HepG2 (cell line): ENCODE data around the gene SIAH2. TPM values are rescaled to one million over a fixed set of nuclear protein-coding genes. Genes with fewer than 3 reads are reported as not detected.

Experiments used
- ATAC-seq: fragments of 200-7000 bp; cut with Tn5 transposase; 3 replicates; pipeline ENCODE4 v1.9.1; 2020; ENCODE audit warnings: mild to moderate bottlenecking, moderate library complexity
- BruUV-seq: library from RNA; stranded (reverse); fragments of 400-500 nt; replicated peaks from 2 replicates; lab custom pipeline; 2021; lab: Mats Ljungman, UMichigan
- CTCF ChIA-PET: fragments of 300-600 bp; formaldehyde crosslinking; extraction: SDS; loops from one replicate; lab custom pipeline; 2021; ENCODE audit warnings: low total read pairs, inconsistent platforms, low intra/inter-chr PET ratio; lab: Yijun Ruan, JAX
- POLR2A ChIA-PET: fragments of 350-600 bp; sonication (Branson Sonifier 250); formaldehyde crosslinking; loops from one replicate; lab custom pipeline; 2020; ENCODE audit warnings: antibody characterized with exemption, inconsistent platforms; lab: Yijun Ruan, JAX
- DNase-seq: peaks from one replicate; pipeline ENCODE4 v3.0.0-alpha.2; 2015; ENCODE audit warnings: low spot score
- FAIRE-seq: peaks from 3 replicates; lab custom pipeline; 2011; peaks lifted over from hg19 to GRCh38; lab: Jason Lieb, UNC
- H2AFZ ChIP-seq: one replicate; pipeline ENCODE4 v1.6.1; 2011; ENCODE audit warnings: low read length, inconsistent platforms
- H3K27ac ChIP-seq: fragments of 300-600 bp; 3 replicates; pipeline ENCODE4 v1.8.0; 2011; ENCODE audit warnings: mixed run types, mild to moderate bottlenecking, mixed read lengths, low read length, inconsistent platforms; ENCODE audit not compliant: insufficient read depth; ENCODE audit errors: extremely low read length
- H3K27me3 ChIP-seq, 2 experiments: fragments of 200-600 bp in 1 of 2; 2 replicates in 1 of 2; 3 replicates in 1 of 2; pipeline versions ENCODE4 v1.6.0 to v1.8.0; 2011; ENCODE audit warnings: low read length in 2 of 2, mild to moderate bottlenecking in 2 of 2, moderate library complexity in 2 of 2, inconsistent platforms in 1 of 2; ENCODE audit not compliant: insufficient read depth in 2 of 2, control insufficient read depth in 1 of 2
- H3K36me3 ChIP-seq, 2 experiments: fragments of 200-600 bp in 1 of 2; replicated peaks in 1 of 2; 2 replicates in 1 of 2; 3 replicates in 1 of 2; pipeline versions ENCODE4 v1.5.1 to v1.8.0; 2011; ENCODE audit warnings: low read length in 2 of 2, inconsistent platforms in 1 of 2; ENCODE audit not compliant: insufficient read depth in 2 of 2, control insufficient read depth in 1 of 2
- H3K4me1 ChIP-seq: 2 replicates; pipeline ENCODE4 v1.5.1; 2012; ENCODE audit warnings: low read length, inconsistent platforms; ENCODE audit not compliant: insufficient read depth
- H3K4me2 ChIP-seq: 2 replicates; pipeline ENCODE4 v1.6.0; 2011; ENCODE audit warnings: low read depth, low read length, inconsistent platforms
- H3K4me3 ChIP-seq, 3 experiments: fragments of 200-600 bp in 1 of 3; sonication (generic), shearing (Covaris generic) in 1 of 3; replicated peaks in 1 of 3; 2 replicates each; pipeline ENCODE4 v1.5.1; 2011 to 2016; ENCODE audit warnings: low read length in 3 of 3, inconsistent platforms in 2 of 3, low read depth in 2 of 3, mild to moderate bottlenecking in 2 of 3, control low read depth in 1 of 3, mixed read lengths in 1 of 3; ENCODE audit not compliant: insufficient read depth in 1 of 3
- H3K79me2 ChIP-seq: one replicate; pipeline ENCODE4 v1.6.1; 2011; ENCODE audit warnings: low read length, inconsistent platforms; ENCODE audit not compliant: insufficient read depth
- H3K9ac ChIP-seq: 2 replicates; pipeline ENCODE4 v1.6.0; 2011; ENCODE audit warnings: mild to moderate bottlenecking, low read depth, low read length, inconsistent platforms; ENCODE audit not compliant: insufficient read depth
- H3K9me3 ChIP-seq: 2 replicates; pipeline ENCODE4 v1.5.1; 2012; ENCODE audit warnings: mild to moderate bottlenecking, low read length
- H4K20me1 ChIP-seq: 2 replicates; pipeline ENCODE4 v1.6.0; 2011; ENCODE audit warnings: inconsistent platforms, mild to moderate bottlenecking, low read length, moderate library complexity; ENCODE audit not compliant: insufficient read depth
- ARID4A ChIP-seq: sonication (generic); formaldehyde crosslinking; IDR thresholded peaks from 2 replicates; pipeline ENCODE4 v1.5.0; 2020; ENCODE audit warnings: mild to moderate bottlenecking, missing genetic modification reagents, borderline replicate concordance
- BCL6 ChIP-seq: IDR thresholded peaks from 2 replicates; pipeline ENCODE4 v1.6.1; 2016; ENCODE audit warnings: missing genetic modification reagents, missing compliant biosample characterization
- BRCA1 ChIP-seq: sonication (generic); formaldehyde crosslinking; IDR thresholded peaks from 2 replicates; pipeline ENCODE4 v1.4.0; 2020; ENCODE audit warnings: missing genetic modification reagents
- DMTF1 ChIP-seq: sonication (generic); formaldehyde crosslinking; IDR thresholded peaks from 2 replicates; pipeline ENCODE4 v1.4.0; 2020; ENCODE audit warnings: mild to moderate bottlenecking, missing genetic modification reagents
- E2F2 ChIP-seq: sonication (generic); formaldehyde crosslinking; IDR thresholded peaks from 2 replicates; pipeline ENCODE4 v1.4.0; 2020; ENCODE audit warnings: missing genetic modification reagents, borderline replicate concordance
- ERF ChIP-seq: IDR thresholded peaks from 2 replicates; pipeline ENCODE4 v1.6.1; 2018; ENCODE audit warnings: missing biosample characterization, missing genetic modification reagents
- HMGXB4 ChIP-seq, 2 experiments: sonication (generic) in 1 of 2; formaldehyde crosslinking in 1 of 2; IDR thresholded peaks; 2 replicates each; pipeline versions ENCODE4 v1.4.0 to v1.6.1; 2018 to 2020; ENCODE audit warnings: missing genetic modification reagents in 2 of 2, borderline replicate concordance in 1 of 2, low read depth in 1 of 2, mild to moderate bottlenecking in 1 of 2, missing biosample characterization in 1 of 2
- MTF2 ChIP-seq: sonication (generic); formaldehyde crosslinking; IDR thresholded peaks from 2 replicates; pipeline ENCODE4 v1.5.0; 2020; ENCODE audit warnings: missing genetic modification reagents, borderline replicate concordance
- POLR2AphosphoS2 ChIP-seq: IDR thresholded peaks from 2 replicates; pipeline ENCODE4 v1.6.1; 2011; ENCODE audit warnings: low read depth, low read length, improper control_type of control experiment
- RBFOX2 ChIP-seq: fragments of 200-400 bp; formaldehyde crosslinking; IDR thresholded peaks from 2 replicates; pipeline ENCODE4 v1.6.1; 2017; ENCODE audit warnings: low read depth, mild to moderate bottlenecking, low read length
- ZNF224 ChIP-seq: sonication (generic); formaldehyde crosslinking; IDR thresholded peaks from 2 replicates; pipeline ENCODE4 v1.5.0; 2020; ENCODE audit warnings: mild to moderate bottlenecking, missing genetic modification reagents
- ZNF333 ChIP-seq: sonication (generic); formaldehyde crosslinking; IDR thresholded peaks from 2 replicates; pipeline ENCODE4 v1.4.0; 2020; ENCODE audit warnings: mild to moderate bottlenecking, missing genetic modification reagents, borderline replicate concordance
- ZNF496 ChIP-seq: sonication (generic); formaldehyde crosslinking; IDR thresholded peaks from 2 replicates; pipeline ENCODE4 v1.8.1; 2023; ENCODE audit warnings: mild to moderate bottlenecking, moderate library complexity, missing genetic modification reagents; ENCODE audit not compliant: insufficient replicate concordance
- ZSCAN29 ChIP-seq: sonication (generic); formaldehyde crosslinking; conservative IDR thresholded peaks from 2 replicates; pipeline ENCODE4 v1.4.0; 2020; ENCODE audit warnings: mild to moderate bottlenecking, missing genetic modification reagents
- WGBS: methylation state at CpG from one replicate; pipeline ENCODE4 v1.1.6; 2017; ENCODE audit warnings: low lambda C conversion rate; 5-methylcytosine and 5-hydroxymethylcytosine counted together
- in situ Hi-C: cut with HindIII; loops from 2 replicates; pipeline ENCODE4 v1.10.0; 2017; ENCODE audit warnings: low pct_unique_long_range_greater_than_20kb; ENCODE audit not compliant: extremely low pct_ligation_motif_present
- intact Hi-C: fragments of 100-400 bp; cut with micrococcal nuclease; formaldehyde crosslinking; loops from one replicate; pipeline ENCODE4 v1.10.0; 2022; ENCODE audit not compliant: unreplicated experiment
- polyA plus RNA-seq, 8 experiments: library from polyadenylated mRNA; depleted of rRNA in 3 of 8; stranded (reverse) in 7 of 8; unstranded in 1 of 8; fragments of >200 nt; fragmentation: Illumina TruSeq in 4 of 8; extraction: Trizol in 4 of 8; gene quantifications; 2 replicates each; pipeline versions ENCODE4 v1.2.1 to v1.2.3, GENCODE V29; 2011 to 2016; ENCODE audit warnings: low read depth in 4 of 8, missing spikeins in 1 of 8, mixed read lengths in 1 of 8; ENCODE audit not compliant: insufficient read depth in 1 of 8
- total RNA-seq, 5 experiments: library from RNA; depleted of rRNA; stranded (reverse); fragments of >200 nt; fragmentation: Illumina TruSeq; extraction: Trizol; gene quantifications; 2 replicates each; pipeline ENCODE4 v1.2.3, GENCODE V29; 2016; ENCODE audit warnings: low read depth in 1 of 5

The SIAH2 gene
- total and polyA plus RNA-seq, 2 of the 13 experiments (the other 11 are each of a cell fraction or from before 2014, with no cell fraction given) = 71.8 to 117 TPM

- Histone ChIP-seq H3K9me3 (no peaks in the 10 kb centered on the region), H3K27me3 (no peaks in the 10 kb centered on the region; a peak in 2 of 5 replicates), H3K4me1 (peaks cover 61% of the 10 kb centered on the region), H2AFZ (no peak overlapping the region), H3K4me3 (peak overlapping the region; percentile 97 to 100 (median 98)), H3K4me2 (peak overlapping the region; percentile 83), H3K9ac (peak overlapping the region; percentile 99), H4K20me1 (peaks cover 54% of the 10 kb centered on the region), H3K36me3 (peaks cover 3 to 21% of the 10 kb centered on the region in 2 experiments), H3K79me2 (peaks cover 81% of the 10 kb centered on the region), H3K27ac (peak overlapping the region; percentile 99)
- BruUV-seq = no TSS peak
- in situ Hi-C loops (no loop called here), intact Hi-C loops (loop anchor here (1.0 to 10.0 kb wide), 3 partner anchors 19 to 355 kb away; partner anchors contain the start of gene TSC22D2)
- no peak for DNase-seq
- FAIRE-seq = no peak
- ATAC-seq = no peak
- ChIA-PET POLR2A (interaction anchor here (0.6 to 10.5 kb wide), 9 partner anchors 7 to 35 kb away, joined by 3 to 265 read pairs (median 9); no protein-coding TSS in a partner anchor), CTCF (no interaction called here)
- 0% methylated on average over 2 of the region's 2 CpGs for WGBS
- peak; percentile 35; the same call in 1 of the 2 replicates for TF ChIP-seq ARID4A (CRISPR knock-in tag)
- no peak for TF ChIP-seq ZSCAN29
- TF ChIP-seq MTF2 (CRISPR knock-in tag) = no peak
- no peak for TF ChIP-seq DMTF1 (CRISPR knock-in tag)
- no peak for TF ChIP-seq ZNF333
- TF ChIP-seq BRCA1 (CRISPR knock-in tag) = no peak
- no peak for TF ChIP-seq ZNF496 (CRISPR knock-in tag)
- peak; percentile 57; the same call in 1 of the 2 replicates for TF ChIP-seq POLR2AphosphoS2
- peak in 1 of 2 experiments; percentile 36; a peak in 1 of 4 replicates for TF ChIP-seq HMGXB4 (CRISPR knock-in tag; IDR thresholded peaks at IDR 0.05; ENCODE audit: borderline replicate concordance in 1 of 2, low read depth in 1 of 2)
- no peak for TF ChIP-seq BCL6 (CRISPR knock-in tag)
- TF ChIP-seq ERF (CRISPR knock-in tag) = no peak
- no peak for TF ChIP-seq E2F2 (CRISPR knock-in tag)
- no peak for TF ChIP-seq ZNF224 (CRISPR knock-in tag)
- TF ChIP-seq RBFOX2 = peak; percentile 48; the same call in 1 of the 2 replicates
These were observed 3.0 kb downstream of the SIAH2 start for GRCh38 chr3:150759947-150760346.
